COLO829 (cell line): Measurements from ENCODE around the gene NPIPA7.
"Not testable (repeated sequence)": the region's sequence is repeated elsewhere in the genome, so short reads cannot be mapped to it uniquely, and the experiment has no call there.

Source experiments
- DNase-seq: peaks from one replicate; pipeline ENCODE4 v3.0.0; 2012; ENCODE audit warnings: low spot score

The NPIPA7 gene

GRCh38 chr16:16417914-16418544, 39.1 kb downstream of the NPIPA7 start:
- not testable (repeated sequence) for DNase-seq

GRCh38 chr16:16420515-16420914, 41.6 kb downstream of the NPIPA7 start:
- not testable (repeated sequence) for DNase-seq

DNA sequence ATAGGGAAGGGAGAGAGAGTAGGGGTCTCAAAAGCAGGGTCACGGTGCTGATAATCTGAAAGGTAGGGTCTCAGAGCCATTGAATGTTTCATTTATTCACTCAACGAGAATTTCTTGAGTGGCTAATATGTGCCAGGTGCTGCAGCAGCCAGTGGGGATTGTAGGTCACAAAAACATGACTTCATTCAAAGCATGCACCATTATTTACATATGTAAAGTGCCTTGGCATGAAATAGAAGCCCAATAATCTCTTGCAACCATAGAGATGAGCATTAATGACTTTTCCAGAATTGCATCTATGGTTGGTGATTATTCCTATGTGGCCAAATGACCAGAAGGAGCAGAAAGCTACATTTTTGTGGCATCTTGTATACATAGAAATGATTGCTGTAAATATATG, 46.2 kb downstream of the NPIPA7 start:
- DNase-seq: not testable (repeated sequence)

- DNase-seq: not testable (repeated sequence)
Observed at GRCh38 chr16:16431135-16431534, 52.2 kb downstream of the NPIPA7 start.

DNA sequence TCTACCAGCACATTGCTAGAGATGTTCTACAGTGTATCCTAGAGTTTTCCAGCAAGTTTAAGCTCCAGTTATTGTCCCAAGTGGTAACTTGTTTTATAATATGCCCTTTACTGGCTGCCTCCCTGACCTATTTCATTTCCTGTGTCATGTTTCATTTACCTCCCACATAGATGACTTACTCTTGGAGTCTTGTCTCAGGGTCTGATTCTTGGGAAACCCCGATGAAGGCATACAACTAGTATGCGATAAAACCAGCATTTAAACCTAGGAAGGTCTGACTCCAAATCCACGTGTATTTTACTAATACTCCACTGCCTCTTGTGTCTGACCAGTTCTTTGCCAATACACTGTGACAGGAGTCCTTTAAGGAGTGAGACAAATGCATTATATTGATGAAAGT, 55.8 kb downstream of the NPIPA7 start:
- not testable (repeated sequence) for DNase-seq

DNA sequence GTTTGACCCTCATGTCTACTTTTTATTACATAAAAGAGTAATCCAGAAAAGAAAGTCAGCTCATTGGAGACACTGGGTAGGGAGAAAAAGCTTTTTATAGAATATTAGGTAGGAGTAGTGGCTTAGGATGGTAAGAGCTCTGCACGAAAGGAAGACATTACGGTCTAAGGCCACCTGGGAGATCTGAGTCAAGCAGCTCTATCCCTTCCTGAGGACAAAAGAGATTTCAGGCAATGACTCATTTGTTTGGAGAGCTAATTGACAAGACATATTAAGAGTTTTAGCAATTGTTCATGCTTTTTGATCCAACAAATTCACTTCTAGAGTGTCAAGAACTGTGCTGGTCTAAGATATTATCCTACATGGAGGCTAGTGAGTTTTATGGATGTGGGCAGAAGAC, 62.5 kb downstream of the NPIPA7 start:
- not testable (repeated sequence) for DNase-seq
